ENCODE measurements around the gene ALDH3A1. TPM values are rescaled to one million over a fixed set of nuclear protein-coding genes. Genes with fewer than 3 reads are reported as not detected.

ALDH3A1 gene
- polyA plus RNA-seq, 3 donors = not detected

- intact Hi-C loops (cut with micrococcal nuclease) = loop anchor here in 1 of 2 donors (10.0 kb wide), 1 partner anchor 103 kb away; no protein-coding TSS in a partner anchor
- Histone ChIP-seq H3K4me2 (replicated peaks; ENCODE audit: extremely low read depth, low read length, poor library complexity, severe bottlenecking) (no peak overlapping the region), H3K4me3 (replicated peaks in 1 of 3; ENCODE audit: low read depth in 2 of 3, low read length in 3 of 3) (no peak overlapping the region), H3K9me3 (replicated peaks in 1 of 2; ENCODE audit: control insufficient read depth in 1 of 2, insufficient read depth in 1 of 2, low read length in 2 of 2) (no peaks in the 10 kb centered on the region), H2AFZ (ENCODE audit: insufficient read depth, low read depth, low read length, poor library complexity, severe bottlenecking) (no peak overlapping the region), H3K79me2 (ENCODE audit: insufficient read depth, low read length) (no peaks in the 10 kb centered on the region), H3K36me3 (replicated peaks in 1 of 2; ENCODE audit: control insufficient read depth in 1 of 2, insufficient read depth in 2 of 2, low read length in 2 of 2) (no peaks in the 10 kb centered on the region), H3K27me3 (ENCODE audit: control insufficient read depth in 2 of 2, insufficient read depth in 2 of 2, low read length in 2 of 2) (no peaks in the 10 kb centered on the region), H3K27ac (ENCODE audit: low read depth in 1 of 2, low read length in 2 of 2) (no peak overlapping the region), H4K20me1 (ENCODE audit: insufficient read depth, low read length) (no peaks in the 10 kb centered on the region), H3K4me1 (ENCODE audit: control insufficient read depth in 1 of 2, insufficient read depth in 2 of 2, low read length in 2 of 2) (peaks cover 12 to 13% of the 10 kb centered on the region in 2 donors), H3K9ac (ENCODE audit: insufficient read depth, low read length, poor library complexity, severe bottlenecking) (no peak overlapping the region)
- no peaks in the 10 kb centered on the region for H3K36me3 Mint-ChIP-seq
- DNase-seq = no peak
- H3K27me3 Mint-ChIP-seq (ENCODE audit: low read depth in 3 of 3) = peaks cover 2 to 7% (median 6%) of the 10 kb centered on the region in 3 donors
- H3K9me3 Mint-ChIP-seq = peaks cover 0 to 6% (median 2%) of the 10 kb centered on the region in 7 donors
- no peak overlapping the region for H3K27ac Mint-ChIP-seq
- no peak for TF ChIP-seq CTCF (IDR thresholded peaks at IDR 0.05)
- H3K4me3 Mint-ChIP-seq = no peak overlapping the region
- WGBS (ENCODE audit: insufficient coverage) = 90% methylated on average over 2 of the region's 12 CpGs
- H3K4me1 Mint-ChIP-seq = peaks cover 38% of the 10 kb centered on the region
Measured at GRCh38 chr17:19757536-19758180, 9.6 kb upstream of the ALDH3A1 start.

DNA sequence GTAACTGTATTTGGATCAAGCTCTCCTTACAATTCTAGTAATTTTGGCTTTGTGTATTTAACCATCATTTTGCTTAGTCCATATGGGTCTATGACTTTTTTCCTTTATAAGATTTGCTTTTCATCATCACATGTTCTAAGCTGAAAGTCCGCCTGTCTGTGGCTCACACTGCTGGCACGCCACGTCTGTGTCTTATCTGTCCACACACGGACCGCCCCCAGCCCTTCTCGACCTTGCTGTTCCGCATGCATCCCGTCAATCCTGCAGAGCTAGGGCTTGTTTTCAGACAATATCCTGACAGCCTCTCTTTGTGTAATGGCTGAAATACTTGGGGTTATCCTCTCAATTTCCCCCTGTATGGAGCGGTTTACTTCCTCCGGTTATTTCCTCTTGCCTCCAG lies 8.4 kb upstream of the ALDH3A1 start:
- intact Hi-C loops (cut with micrococcal nuclease) = loop anchor here in 1 of 2 donors (10.0 kb wide), 1 partner anchor 102 kb away; no protein-coding TSS in a partner anchor
- H3K4me2 ChIP-seq (replicated peaks; ENCODE audit: extremely low read depth, low read length, poor library complexity, severe bottlenecking) = no peak overlapping the region

More for the DNA sequence above, 8.4 kb upstream of the ALDH3A1 start:
- TF ChIP-seq CTCF (IDR thresholded peaks at IDR 0.05) = no peak
- peaks cover 2 to 12% (median 2%) of the 10 kb centered on the region in 3 donors for H3K27me3 Mint-ChIP-seq (ENCODE audit: low read depth in 3 of 3)
- no peak overlapping the region for H3K4me3 Mint-ChIP-seq
- Histone ChIP-seq H3K4me3 (replicated peaks in 1 of 3; ENCODE audit: low read depth in 2 of 3, low read length in 3 of 3) (no peak overlapping the region), H3K27me3 (ENCODE audit: control insufficient read depth in 2 of 2, insufficient read depth in 2 of 2, low read length in 2 of 2) (no peaks in the 10 kb centered on the region), H3K36me3 (replicated peaks in 1 of 2; ENCODE audit: control insufficient read depth in 1 of 2, insufficient read depth in 2 of 2, low read length in 2 of 2) (no peaks in the 10 kb centered on the region), H3K4me1 (ENCODE audit: control insufficient read depth in 1 of 2, insufficient read depth in 2 of 2, low read length in 2 of 2) (peaks cover 16 to 17% of the 10 kb centered on the region in 2 donors), H3K79me2 (ENCODE audit: insufficient read depth, low read length) (no peaks in the 10 kb centered on the region), H3K9me3 (replicated peaks in 1 of 2; ENCODE audit: control insufficient read depth in 1 of 2, insufficient read depth in 1 of 2, low read length in 2 of 2) (no peaks in the 10 kb centered on the region), H3K27ac (ENCODE audit: low read depth in 1 of 2, low read length in 2 of 2) (no peak overlapping the region), H2AFZ (ENCODE audit: insufficient read depth, low read depth, low read length, poor library complexity, severe bottlenecking) (no peak overlapping the region), H4K20me1 (ENCODE audit: insufficient read depth, low read length) (no peaks in the 10 kb centered on the region), H3K9ac (ENCODE audit: insufficient read depth, low read length, poor library complexity, severe bottlenecking) (no peak overlapping the region)
- 92% methylated on average over 6 of the region's 10 CpGs for WGBS (ENCODE audit: insufficient coverage)
- peaks cover 0 to 6% (median 2%) of the 10 kb centered on the region in 7 donors for H3K9me3 Mint-ChIP-seq
- H3K36me3 Mint-ChIP-seq = no peaks in the 10 kb centered on the region
- H3K27ac Mint-ChIP-seq = no peak overlapping the region
- no peak for DNase-seq
- H3K4me1 Mint-ChIP-seq = peaks cover 40% of the 10 kb centered on the region
